Common myeloid progenitor, CD34-positive (primary cell): ENCODE data around the gene TRIM49. TPM values are rescaled to one million over a fixed set of nuclear protein-coding genes. Genes with fewer than 3 reads are reported as not detected.
"Not testable (repeated sequence)": the region's sequence is repeated elsewhere in the genome, so short reads cannot be mapped to it uniquely, and the experiment has no call there.

ENCODE experiments used
- CTCF ChIA-PET: fragments of 350-600 bp; sonication (Branson Sonifier 250); formaldehyde crosslinking; loops from one replicate; lab custom pipeline; 2021; ENCODE audit warnings: antibody characterized with exemption; lab: Charles Lee
- POLR2A ChIA-PET: fragments of 350-600 bp; sonication (Branson Sonifier 250); formaldehyde crosslinking; loops from one replicate; lab custom pipeline; 2021; ENCODE audit warnings: antibody characterized with exemption; lab: Charles Lee
- DNase-seq, 3 donors: peaks; one replicate each; pipeline versions ENCODE4 v3.0.0 to v3.0.0-alpha.2; 2013
- H3K27ac ChIP-seq, 2 experiments: 1 replicate in 1 of 2; 2 replicates in 1 of 2; pipeline ENCODE4 v1.7.0; 2013; ENCODE audit warnings: inconsistent platforms in 2 of 2, low read length in 2 of 2, mild to moderate bottlenecking in 2 of 2, low read depth in 1 of 2, moderate library complexity in 1 of 2; ENCODE audit not compliant: severe bottlenecking in 2 of 2, insufficient read depth in 1 of 2, poor library complexity in 1 of 2
- H3K27me3 ChIP-seq, 5 experiments: replicated peaks in 2 of 5; 1 replicate in 3 of 5; 2 replicates in 2 of 5; pipeline versions ENCODE4 v1.6.1 to v1.7.0; 2013; ENCODE audit warnings: low read length in 4 of 5, mild to moderate bottlenecking in 2 of 5, moderate library complexity in 2 of 5, inconsistent platforms in 1 of 5; ENCODE audit not compliant: insufficient read depth in 5 of 5, control insufficient read depth in 4 of 5
- H3K36me3 ChIP-seq, 4 experiments: 1 replicate in 2 of 4; 2 replicates in 2 of 4; pipeline versions ENCODE4 v1.6.1 to v1.7.0; 2013; ENCODE audit warnings: low read length in 3 of 4, control low read depth in 1 of 4, mild to moderate bottlenecking in 1 of 4; ENCODE audit not compliant: control insufficient read depth in 4 of 4, insufficient read depth in 4 of 4
- H3K4me1 ChIP-seq, 4 experiments: 1 replicate in 3 of 4; 2 replicates in 1 of 4; pipeline versions ENCODE4 v1.6.1 to v1.7.1; 2013; ENCODE audit warnings: low read length in 3 of 4, mild to moderate bottlenecking in 3 of 4, control low read depth in 1 of 4, inconsistent platforms in 1 of 4, moderate library complexity in 1 of 4; ENCODE audit not compliant: control insufficient read depth in 4 of 4, insufficient read depth in 4 of 4; ENCODE audit errors: control extremely low read depth in 1 of 4
- H3K4me3 ChIP-seq, 7 experiments: 1 replicate in 4 of 7; 2 replicates in 3 of 7; pipeline versions ENCODE4 v1.5.1 to v1.7.0; 2013; ENCODE audit warnings: mild to moderate bottlenecking in 7 of 7, low read length in 6 of 7, moderate library complexity in 6 of 7, inconsistent platforms in 2 of 7, low read depth in 2 of 7, control low read depth in 1 of 7; ENCODE audit not compliant: insufficient read depth in 4 of 7, control insufficient read depth in 1 of 7; ENCODE audit errors: extremely low read depth in 1 of 7
- H3K9me3 ChIP-seq, 5 experiments: 1 replicate in 4 of 5; 2 replicates in 1 of 5; pipeline versions ENCODE4 v1.6.1 to v1.7.1; 2013; ENCODE audit warnings: low read length in 4 of 5, mild to moderate bottlenecking in 2 of 5, inconsistent platforms in 1 of 5, low read depth in 1 of 5, moderate library complexity in 1 of 5; ENCODE audit not compliant: control insufficient read depth in 4 of 5, insufficient read depth in 2 of 5; ENCODE audit errors: control extremely low read depth in 1 of 5
- WGBS: methylation state at CpG from one replicate; pipeline ENCODE4 v1.1.5; 2013; ENCODE audit not compliant: insufficient coverage; 5-methylcytosine and 5-hydroxymethylcytosine counted together
- polyA plus RNA-seq: library from polyadenylated mRNA; unstranded; fragments of 120-200 nt; gene quantifications from one replicate; pipeline ENCODE4 v1.2.1, GENCODE V29; 2013

Gene TRIM49, protein sequence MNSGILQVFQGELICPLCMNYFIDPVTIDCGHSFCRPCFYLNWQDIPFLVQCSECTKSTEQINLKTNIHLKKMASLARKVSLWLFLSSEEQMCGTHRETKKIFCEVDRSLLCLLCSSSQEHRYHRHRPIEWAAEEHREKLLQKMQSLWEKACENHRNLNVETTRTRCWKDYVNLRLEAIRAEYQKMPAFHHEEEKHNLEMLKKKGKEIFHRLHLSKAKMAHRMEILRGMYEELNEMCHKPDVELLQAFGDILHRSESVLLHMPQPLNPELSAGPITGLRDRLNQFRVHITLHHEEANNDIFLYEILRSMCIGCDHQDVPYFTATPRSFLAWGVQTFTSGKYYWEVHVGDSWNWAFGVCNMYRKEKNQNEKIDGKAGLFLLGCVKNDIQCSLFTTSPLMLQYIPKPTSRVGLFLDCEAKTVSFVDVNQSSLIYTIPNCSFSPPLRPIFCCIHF
- polyA plus RNA-seq = not detected

DNA sequence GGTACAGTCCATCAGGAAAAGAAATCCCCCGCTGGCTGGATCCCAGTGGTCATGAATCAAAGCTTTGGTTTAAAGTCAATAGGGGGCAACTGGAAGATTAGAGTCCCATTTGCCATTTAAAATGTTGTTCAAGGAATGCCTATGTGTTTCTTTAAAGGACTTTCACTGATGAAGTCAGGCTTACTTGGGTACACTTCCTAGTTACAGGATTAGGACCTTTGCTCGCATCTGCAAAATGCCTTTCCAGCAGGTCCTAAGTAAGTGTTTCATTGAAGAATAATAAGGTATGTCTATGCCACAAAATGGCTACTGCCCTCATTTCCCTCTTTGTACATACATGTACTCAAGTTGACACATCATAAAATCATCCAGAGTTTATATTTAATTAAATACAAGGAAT lies at the start of gene TRIM49:
Gene TRIM49, minus strand, starts transcription at position 101 of the 400 bp plus-strand sequence. CDS start 4,106 bp downstream, outside the sequence.
- H3K36me3 ChIP-seq, CTCF ChIA-PET, H3K4me1 ChIP-seq, H3K9me3 ChIP-seq, H3K27ac ChIP-seq, H3K27me3 ChIP-seq, H3K4me3 ChIP-seq, POLR2A ChIA-PET, DNase-seq: not testable (repeated sequence)
- WGBS = no CpG with 5 or more reads among the region's 2 CpGs

DNA sequence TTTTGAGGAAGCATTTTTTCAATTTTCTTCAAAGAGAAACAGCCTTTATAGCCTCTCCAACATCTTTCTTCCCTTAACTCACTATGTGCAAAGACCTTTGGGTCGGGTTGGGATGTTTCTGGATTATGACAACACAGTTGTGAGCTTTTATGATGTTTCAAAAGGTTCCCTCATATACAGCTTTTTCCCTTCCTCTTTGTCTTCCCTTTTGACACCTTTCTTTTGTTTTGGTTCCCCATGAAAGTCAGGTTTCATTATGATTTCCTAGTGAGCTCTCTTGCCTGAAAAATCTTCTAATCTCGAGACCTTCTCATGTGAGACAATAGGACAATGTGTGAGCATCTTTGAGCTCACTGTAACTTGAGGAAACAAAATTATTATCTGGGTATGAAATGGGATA lies 18.3 kb upstream of the TRIM49 start:
- CTCF ChIA-PET, DNase-seq, H3K9me3 ChIP-seq, H3K27ac ChIP-seq, H3K4me3 ChIP-seq, H3K36me3 ChIP-seq, POLR2A ChIA-PET, H3K4me1 ChIP-seq, H3K27me3 ChIP-seq: not testable (repeated sequence)
- no CpG with 5 or more reads among the region's 2 CpGs for WGBS

DNA sequence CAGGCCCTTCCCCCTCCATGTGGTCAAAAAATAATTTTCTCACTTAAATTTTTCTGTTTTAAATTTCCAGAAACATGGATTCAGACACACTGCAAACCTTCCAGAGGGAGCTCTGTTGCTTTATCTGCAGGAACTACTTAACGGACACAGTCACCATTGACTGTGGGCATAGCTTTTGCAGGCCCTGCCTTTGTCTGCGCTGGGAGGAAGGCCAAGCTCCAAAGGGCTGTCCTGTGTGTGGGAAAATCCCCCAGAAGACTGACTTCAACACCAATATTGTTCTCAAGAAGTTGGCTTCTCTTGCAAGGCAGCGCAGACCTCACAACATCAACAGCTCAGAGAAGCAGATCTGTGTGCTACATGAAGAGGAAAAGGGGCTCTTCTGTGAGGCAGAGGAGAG lies 11.6 kb upstream of the TRIM49 start:
- H3K27me3 ChIP-seq, H3K27ac ChIP-seq, H3K36me3 ChIP-seq, H3K4me3 ChIP-seq, H3K9me3 ChIP-seq, H3K4me1 ChIP-seq, CTCF ChIA-PET, DNase-seq, POLR2A ChIA-PET: not testable (repeated sequence)
- no CpG with 5 or more reads among the region's 3 CpGs for WGBS

DNA sequence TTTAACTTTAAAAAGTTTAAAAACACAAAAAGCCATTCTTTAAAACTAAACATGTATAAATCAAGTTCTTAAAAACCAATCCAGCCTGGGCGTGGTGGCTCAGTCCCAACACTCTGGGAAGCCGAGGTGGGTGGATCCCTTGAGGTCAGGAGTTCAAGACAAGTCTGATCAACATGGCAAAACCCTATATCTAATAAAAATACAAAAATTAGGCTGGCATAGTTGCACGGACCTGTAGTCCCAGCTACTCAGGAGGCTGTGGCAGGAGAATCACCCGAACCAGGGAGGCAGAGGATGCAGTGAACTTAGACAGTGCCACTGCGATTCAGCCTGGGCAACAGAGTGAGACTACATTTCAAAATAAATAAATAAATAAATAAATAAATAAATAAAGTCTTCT lies 5.2 kb upstream of the TRIM49 start:
- CTCF ChIA-PET, H3K9me3 ChIP-seq, H3K27me3 ChIP-seq, DNase-seq, H3K4me1 ChIP-seq, POLR2A ChIA-PET, H3K27ac ChIP-seq, H3K4me3 ChIP-seq, H3K36me3 ChIP-seq: not testable (repeated sequence)
- 72% methylated on average over 2 of the region's 5 CpGs for WGBS

DNA sequence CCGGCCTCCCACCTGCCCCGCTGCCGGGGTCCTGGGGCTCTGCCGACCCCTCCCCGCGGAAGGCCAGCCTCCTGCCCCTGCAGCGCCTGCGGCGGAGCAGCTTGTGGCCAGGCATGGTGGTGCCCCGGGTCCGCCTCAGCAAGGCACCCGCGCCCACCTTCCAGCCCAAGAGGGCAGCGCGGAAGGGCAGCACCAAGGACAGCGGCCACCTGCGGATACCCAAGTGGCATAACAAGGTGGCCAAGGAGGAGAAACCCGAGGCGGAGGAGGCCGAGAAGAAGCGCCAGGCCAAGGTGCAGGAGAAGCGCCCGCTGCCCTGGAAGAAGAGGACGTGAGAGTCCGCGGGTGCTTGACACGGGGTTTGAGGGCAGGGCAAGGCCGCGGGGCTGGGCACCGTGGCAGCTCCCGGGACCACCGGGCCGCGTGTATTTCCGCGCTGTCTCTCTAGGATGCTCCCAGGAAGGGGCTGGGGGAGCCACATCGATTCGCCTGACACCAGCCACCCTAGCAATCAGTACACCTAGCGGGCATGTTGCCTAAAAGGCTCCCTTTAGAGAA lies 20.8 kb downstream of the TRIM49 start:
- H3K4me3 ChIP-seq, DNase-seq, CTCF ChIA-PET, H3K27ac ChIP-seq, H3K9me3 ChIP-seq, H3K27me3 ChIP-seq, H3K36me3 ChIP-seq, H3K4me1 ChIP-seq, POLR2A ChIA-PET: not testable (repeated sequence)
- no CpG with 5 or more reads among the region's 39 CpGs for WGBS

DNA sequence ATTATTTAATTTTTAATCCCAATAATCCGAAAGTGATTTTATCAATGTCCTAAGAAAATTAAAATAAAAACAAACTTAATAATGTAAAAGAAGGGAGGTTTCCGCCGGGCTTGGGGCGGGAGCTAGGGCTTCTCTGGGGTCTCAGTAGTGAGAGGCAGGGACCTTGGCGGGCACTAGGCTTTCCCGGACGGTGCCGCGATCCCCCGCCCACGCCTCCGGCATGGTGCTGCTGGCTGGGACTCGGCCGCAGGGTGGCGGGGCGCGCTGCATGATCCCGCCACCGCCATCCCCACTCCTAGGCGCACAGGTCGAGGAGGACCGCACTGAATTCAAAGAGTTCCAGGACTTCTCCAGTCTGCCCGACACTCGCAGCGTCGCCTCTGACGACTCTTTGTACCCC lies 22.6 kb downstream of the TRIM49 start:
- H3K9me3 ChIP-seq, H3K36me3 ChIP-seq, DNase-seq, H3K4me1 ChIP-seq, POLR2A ChIA-PET, H3K4me3 ChIP-seq, CTCF ChIA-PET, H3K27me3 ChIP-seq, H3K27ac ChIP-seq: not testable (repeated sequence)
- no CpG with 5 or more reads among the region's 27 CpGs for WGBS

DNA sequence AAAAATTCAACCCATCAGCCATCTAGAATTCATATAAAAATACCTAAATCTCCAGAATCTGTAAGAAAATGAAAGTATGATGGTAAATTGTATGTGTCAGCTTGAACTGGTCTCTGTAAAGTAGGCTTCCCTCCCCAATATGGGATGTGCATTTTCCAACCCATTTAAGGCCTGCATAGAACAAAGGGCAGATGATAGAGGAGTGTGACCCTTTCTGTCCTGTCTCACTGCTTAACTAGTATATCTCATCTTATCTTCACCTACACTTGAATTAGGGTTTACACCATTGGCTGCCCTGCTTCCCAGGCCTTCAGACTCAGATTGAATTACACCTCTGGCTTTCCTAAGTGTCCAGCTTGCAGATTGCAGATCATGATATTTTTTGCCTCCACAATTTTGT lies 57.6 kb downstream of the TRIM49 start:
- H3K27ac ChIP-seq, H3K4me3 ChIP-seq, H3K9me3 ChIP-seq, POLR2A ChIA-PET, CTCF ChIA-PET, H3K4me1 ChIP-seq, H3K36me3 ChIP-seq, DNase-seq, H3K27me3 ChIP-seq: not testable (repeated sequence)
